Central memory CD8-positive, alpha-beta T cell (primary cell): Measurements from ENCODE around the gene GJA3.
A peak's percentile ranks its signal among the peaks of the same experiment; 100 is the strongest.

Source experiments
- ATAC-seq: fragments of 150-1000 bp; cut with Tn5 transposase; replicated peaks from 2 replicates; pipeline ENCODE4 v1.10.0; 2022; ENCODE audit warnings: mild to moderate bottlenecking, moderate FRiP score, moderate number of reproducible peaks; ENCODE audit not compliant: poor library complexity, severe bottlenecking; ENCODE audit errors: extremely low read depth
- DNase-seq, 2 donors: peaks; one replicate each; pipeline ENCODE4 v3.0.0; 2021; ENCODE audit warnings: low spot score in 2 of 2
- H3K27ac Mint-ChIP-seq: one replicate; pipeline ENCODE4 v1.8.0; 2022; ENCODE audit warnings: low read depth, mild to moderate bottlenecking, moderate library complexity, mixed read lengths
- H3K27me3 Mint-ChIP-seq: one replicate; pipeline ENCODE4 v1.8.0; 2022; ENCODE audit warnings: mixed read lengths
- H3K36me3 Mint-ChIP-seq: one replicate; pipeline ENCODE4 v1.8.0; 2022; ENCODE audit warnings: mild to moderate bottlenecking, moderate library complexity, mixed read lengths; ENCODE audit not compliant: insufficient read depth
- H3K4me1 Mint-ChIP-seq: one replicate; pipeline ENCODE4 v1.8.0; 2022; ENCODE audit warnings: mixed read lengths
- H3K4me3 Mint-ChIP-seq: one replicate; pipeline ENCODE4 v1.8.0; 2022; ENCODE audit warnings: mild to moderate bottlenecking, moderate library complexity, mixed read lengths
- H3K9me3 Mint-ChIP-seq: one replicate; pipeline ENCODE4 v1.8.0; 2022; ENCODE audit warnings: mixed read lengths

The GJA3 gene

DNA sequence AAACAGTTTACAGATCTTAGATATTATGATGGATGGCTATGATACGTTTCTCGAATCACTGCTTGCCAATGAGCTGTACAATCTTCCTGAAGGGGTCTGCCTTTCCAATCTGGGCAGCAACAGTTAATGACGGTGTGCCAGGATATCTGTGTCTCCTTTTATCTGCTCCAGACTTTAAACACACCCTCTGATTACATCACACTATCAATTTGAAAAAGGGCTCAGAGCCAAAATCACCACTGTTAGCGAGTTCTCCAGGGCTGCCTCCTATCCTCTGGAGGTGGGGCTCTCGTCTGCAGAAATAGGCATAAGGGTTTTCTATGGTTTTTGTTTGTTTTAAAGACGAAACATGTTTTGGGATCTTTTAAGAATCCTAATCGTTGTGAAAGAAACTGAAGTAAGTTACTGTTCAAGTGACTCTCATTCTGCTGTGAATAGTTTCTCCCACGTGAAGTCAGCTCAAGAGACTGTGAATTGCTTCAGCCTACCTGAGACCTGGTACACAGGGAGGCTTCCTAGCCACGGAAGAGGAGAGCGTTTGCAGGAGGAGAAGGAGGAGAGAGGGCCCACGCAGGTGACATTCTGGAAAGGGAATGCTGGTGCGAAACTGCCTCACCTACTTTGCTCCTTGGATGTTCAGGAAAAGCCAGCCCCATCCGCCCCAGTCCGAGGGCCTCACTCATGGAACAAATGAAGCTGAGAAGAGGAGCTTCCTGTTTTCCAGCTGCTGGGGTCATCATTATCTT is 15.2 kb upstream of the GJA3 start:
- no peak for ATAC-seq
- Mint-ChIP-seq H3K27ac (no peak overlapping the region), H3K27me3 (peaks cover 99% of the 10 kb centered on the region), H3K9me3 (no peaks in the 10 kb centered on the region), H3K4me1 (no peaks in the 10 kb centered on the region), H3K4me3 (no peak overlapping the region), H3K36me3 (no peaks in the 10 kb centered on the region)
- no peak for DNase-seq

DNA sequence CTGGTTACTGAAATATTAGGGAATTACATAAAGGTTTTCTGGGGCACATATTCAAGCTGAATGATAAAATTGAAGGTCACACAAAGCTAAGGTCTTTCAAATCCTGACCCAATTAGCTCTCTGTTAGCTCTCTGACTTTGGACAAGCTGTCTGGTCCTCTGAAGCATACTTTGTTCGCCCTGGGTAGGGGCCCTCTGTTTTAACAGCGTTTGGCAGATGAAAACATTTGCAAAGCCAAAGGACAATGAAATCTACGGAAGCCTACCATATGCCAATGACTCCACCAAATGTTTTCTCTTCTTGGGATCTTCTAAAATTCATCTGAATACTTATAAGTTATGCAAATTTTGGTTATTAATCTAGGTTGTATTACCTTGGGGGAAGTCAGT is 14.5 kb upstream of the GJA3 start:
- Mint-ChIP-seq H3K27me3 (peaks cover 97% of the 10 kb centered on the region), H3K9me3 (no peaks in the 10 kb centered on the region), H3K36me3 (no peaks in the 10 kb centered on the region), H3K4me3 (no peak overlapping the region), H3K4me1 (no peaks in the 10 kb centered on the region), H3K27ac (no peak overlapping the region)
- ATAC-seq (no peak), DNase-seq (no peak)

DNA sequence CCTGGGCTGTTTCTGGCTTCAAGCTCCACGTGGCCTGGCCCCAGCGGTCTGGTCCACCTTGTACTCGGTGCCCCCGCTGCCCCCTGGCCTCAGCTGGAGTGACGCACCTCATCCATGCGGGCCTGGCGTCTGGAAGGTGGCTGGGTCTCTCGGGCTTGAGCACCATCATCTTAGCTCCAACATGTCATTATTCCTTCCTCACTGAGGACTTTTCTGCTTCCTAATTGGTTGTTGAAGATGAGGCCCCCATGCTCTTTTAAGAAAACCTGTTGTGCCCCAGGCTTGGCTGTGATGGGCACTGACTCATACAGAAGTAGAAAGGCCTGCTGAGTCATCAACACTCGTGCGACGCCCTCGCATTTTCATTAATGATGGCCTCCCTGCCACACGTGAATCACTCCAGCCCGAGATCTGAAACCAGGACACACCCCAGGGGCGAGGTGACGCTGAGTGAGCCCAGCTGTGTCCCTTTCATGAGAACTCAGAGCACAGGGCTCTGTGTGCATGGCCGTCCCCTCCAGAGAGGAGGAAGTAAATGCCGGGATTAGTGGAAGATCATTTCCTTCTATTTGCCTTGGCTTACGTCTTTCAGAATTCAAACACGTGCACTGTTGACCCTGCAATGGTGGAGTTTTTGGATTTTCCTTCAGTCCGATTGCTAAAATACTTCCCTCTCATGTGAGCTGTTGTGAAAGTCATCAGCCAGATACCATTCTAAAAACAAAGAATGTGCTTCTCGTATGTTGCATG is 14.0 kb upstream of the GJA3 start:
- Mint-ChIP-seq H3K4me3 (no peak overlapping the region), H3K27me3 (peaks cover 97% of the 10 kb centered on the region), H3K9me3 (no peaks in the 10 kb centered on the region), H3K27ac (no peak overlapping the region), H3K36me3 (no peaks in the 10 kb centered on the region), H3K4me1 (no peaks in the 10 kb centered on the region)
- ATAC-seq (peak; percentile 73), DNase-seq (no peak)

DNA sequence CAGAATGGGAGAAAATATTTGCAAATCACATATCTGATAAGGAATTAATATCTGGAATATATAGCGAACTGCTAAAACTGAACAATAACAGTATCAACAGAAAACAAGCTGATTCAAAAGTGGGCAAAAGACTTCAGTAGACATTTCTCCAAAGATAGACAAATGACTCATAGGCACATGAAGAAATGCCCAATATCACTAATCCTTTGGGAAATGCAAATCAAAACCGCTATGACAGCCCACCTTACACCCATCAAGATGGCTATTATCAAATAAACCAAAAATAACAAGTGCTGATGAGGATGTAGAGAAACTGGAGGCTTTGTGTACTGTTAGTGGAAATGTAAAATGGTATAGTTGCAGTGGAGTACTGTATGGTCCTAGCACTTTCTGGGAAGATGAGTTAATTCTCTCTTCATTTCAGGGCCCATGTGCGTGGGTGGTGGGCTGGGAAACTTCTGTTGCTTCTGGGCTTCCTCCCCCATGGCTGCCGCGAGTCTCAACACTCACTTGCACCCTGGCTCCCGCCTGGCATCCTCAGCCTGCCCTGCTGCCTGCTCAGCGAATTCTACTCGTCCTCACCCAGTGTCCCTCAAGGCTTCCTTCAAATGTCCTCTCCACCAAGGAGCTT is 12.4 kb upstream of the GJA3 start:
- Mint-ChIP-seq H3K4me1 (no peaks in the 10 kb centered on the region), H3K36me3 (no peaks in the 10 kb centered on the region), H3K27me3 (peaks cover 97% of the 10 kb centered on the region), H3K27ac (no peak overlapping the region), H3K4me3 (no peak overlapping the region), H3K9me3 (no peaks in the 10 kb centered on the region)
- ATAC-seq (no peak), DNase-seq (no peak)

DNA sequence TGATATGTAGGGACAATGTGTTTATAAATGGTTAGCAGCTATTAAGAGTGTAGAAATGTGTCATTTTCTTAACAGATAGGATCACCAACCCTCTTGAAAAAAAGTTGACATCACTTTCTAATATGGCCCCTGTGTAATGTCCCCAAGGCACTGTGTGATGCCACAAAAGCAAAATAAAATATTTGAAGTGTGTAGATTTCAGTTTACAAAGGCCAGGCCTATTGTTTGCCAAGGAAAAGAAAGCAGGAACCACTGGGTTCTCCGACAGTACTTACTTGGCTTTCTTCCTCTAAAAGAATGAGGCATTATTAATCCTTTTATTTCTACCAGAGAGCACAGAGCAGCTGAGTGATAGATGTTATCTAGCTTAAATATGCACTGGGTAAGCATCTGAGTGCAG is 10.5 kb upstream of the GJA3 start:
- no peaks in the 10 kb centered on the region for H3K36me3 Mint-ChIP-seq
- H3K4me3 Mint-ChIP-seq = no peak overlapping the region
- H3K9me3 Mint-ChIP-seq = no peaks in the 10 kb centered on the region
- no peaks in the 10 kb centered on the region for H3K4me1 Mint-ChIP-seq
- ATAC-seq = no peak
- peaks cover 97% of the 10 kb centered on the region for H3K27me3 Mint-ChIP-seq
- DNase-seq = no peak
- H3K27ac Mint-ChIP-seq = no peak overlapping the region

DNA sequence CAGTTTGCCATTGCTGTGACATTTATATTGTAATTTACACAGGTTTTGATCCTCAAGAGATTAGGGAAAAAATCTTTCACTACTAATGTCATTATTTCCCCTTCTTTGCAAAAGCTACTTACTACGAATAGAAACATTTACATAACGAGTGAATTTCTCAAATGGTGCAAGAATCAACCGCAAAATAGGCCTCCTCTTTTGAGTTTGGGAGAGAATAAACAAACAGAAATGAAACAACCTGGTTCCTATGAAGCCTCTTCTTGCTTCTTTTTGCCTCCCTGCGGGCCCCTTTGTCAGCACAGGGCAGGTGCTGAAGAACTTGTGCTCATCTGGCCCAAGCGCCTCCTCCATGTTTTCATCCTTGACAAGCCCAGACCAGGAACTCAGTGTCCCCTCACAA is 10.1 kb upstream of the GJA3 start:
- H3K27me3 Mint-ChIP-seq = peaks cover 97% of the 10 kb centered on the region
- H3K9me3 Mint-ChIP-seq = no peaks in the 10 kb centered on the region
- ATAC-seq (no peak), DNase-seq (no peak)
- H3K4me1 Mint-ChIP-seq = no peaks in the 10 kb centered on the region
- no peaks in the 10 kb centered on the region for H3K36me3 Mint-ChIP-seq
- H3K4me3 Mint-ChIP-seq = no peak overlapping the region
- H3K27ac Mint-ChIP-seq = no peak overlapping the region

DNA sequence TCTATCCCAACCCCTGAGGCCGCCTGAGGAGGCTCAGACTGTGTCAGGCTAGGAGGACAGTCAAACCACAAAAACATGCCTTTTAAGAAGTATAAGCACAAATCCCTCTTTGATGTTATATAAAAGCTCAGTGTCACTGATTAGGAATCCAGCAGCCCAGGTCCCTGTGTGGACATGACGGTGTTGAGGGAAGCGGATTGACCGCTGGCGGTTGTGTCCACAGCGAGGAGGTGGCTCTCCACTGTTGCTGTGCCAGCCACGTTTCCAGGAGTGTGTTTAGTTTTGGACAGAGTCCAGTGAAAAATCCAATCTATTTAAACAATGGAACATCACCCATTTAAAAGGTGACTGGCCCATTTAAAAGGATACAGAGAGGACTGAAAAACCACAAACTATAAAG is 7.5 kb upstream of the GJA3 start:
- H3K4me1 Mint-ChIP-seq = no peaks in the 10 kb centered on the region
- H3K27me3 Mint-ChIP-seq = peaks cover 88% of the 10 kb centered on the region
- H3K4me3 Mint-ChIP-seq = no peak overlapping the region
- H3K9me3 Mint-ChIP-seq = no peaks in the 10 kb centered on the region
- ATAC-seq (no peak), DNase-seq (no peak)
- H3K36me3 Mint-ChIP-seq = no peaks in the 10 kb centered on the region
- H3K27ac Mint-ChIP-seq = no peak overlapping the region

DNA sequence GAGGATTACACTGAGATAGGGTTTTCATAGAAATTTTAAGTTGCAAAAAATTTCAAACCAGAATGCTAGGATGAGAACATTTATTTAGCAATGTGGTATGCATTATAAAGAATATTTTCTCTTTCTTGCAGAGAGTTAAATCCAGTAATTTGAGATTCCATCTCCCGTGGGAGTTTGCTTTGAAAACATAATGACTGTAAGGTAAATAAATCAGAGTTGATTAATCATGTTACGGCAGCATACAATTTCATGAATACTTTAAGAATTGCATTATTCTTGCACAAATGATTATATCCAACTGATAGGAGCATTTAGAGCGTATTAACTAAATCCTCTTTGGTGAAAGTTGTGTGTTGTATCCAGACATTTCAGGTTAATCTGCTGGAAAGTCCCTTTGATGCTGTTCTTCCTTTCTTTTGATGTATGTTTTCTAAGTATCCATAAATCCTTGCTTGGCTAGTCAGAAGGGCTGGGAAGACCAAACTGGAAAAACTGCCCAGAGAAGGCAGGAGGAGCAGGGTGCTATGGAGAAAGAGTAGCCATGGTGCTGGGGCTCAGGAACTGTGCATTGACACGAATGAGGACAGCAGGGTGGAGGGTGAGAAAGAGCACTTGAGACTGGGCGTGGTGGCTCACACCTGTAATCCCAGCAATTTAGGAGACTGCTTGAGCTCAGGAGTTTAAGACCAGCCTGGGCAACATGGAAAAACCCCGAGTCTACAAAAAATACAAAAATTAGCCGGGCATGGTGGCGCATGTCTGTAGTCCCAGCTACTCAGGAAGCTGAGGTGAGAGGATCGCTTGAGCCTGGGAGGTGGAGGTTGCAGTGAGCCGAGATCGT is 4.8 kb upstream of the GJA3 start:
- no peak for DNase-seq
- no peak for ATAC-seq
- H3K4me3 Mint-ChIP-seq = no peak overlapping the region
- no peaks in the 10 kb centered on the region for H3K4me1 Mint-ChIP-seq
- no peak overlapping the region for H3K27ac Mint-ChIP-seq
- H3K9me3 Mint-ChIP-seq = no peaks in the 10 kb centered on the region
- peaks cover 81% of the 10 kb centered on the region for H3K27me3 Mint-ChIP-seq
- no peaks in the 10 kb centered on the region for H3K36me3 Mint-ChIP-seq

DNA sequence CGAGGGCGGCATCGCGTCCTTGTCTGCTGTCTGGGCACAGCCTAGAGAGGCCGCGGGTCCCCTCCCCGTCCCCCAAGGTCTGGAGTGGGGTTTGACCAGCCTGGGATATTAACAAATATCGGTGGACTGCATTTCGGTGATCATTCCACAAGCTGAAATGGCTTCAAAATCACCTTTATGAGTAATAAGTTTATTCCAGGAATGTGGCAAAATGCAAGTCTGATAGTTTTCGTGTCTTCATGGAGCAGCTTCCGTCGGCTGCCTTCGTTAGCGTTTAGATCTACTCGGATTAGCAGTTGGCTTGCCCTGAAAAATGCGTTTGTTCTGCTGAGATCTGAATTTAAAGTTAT is 1.1 kb upstream of the GJA3 start:
- no peak for DNase-seq
- H3K4me1 Mint-ChIP-seq = peaks cover 8% of the 10 kb centered on the region
- H3K27ac Mint-ChIP-seq = no peak overlapping the region
- no peaks in the 10 kb centered on the region for H3K36me3 Mint-ChIP-seq
- H3K4me3 Mint-ChIP-seq = peak overlapping the region; percentile 76
- no peaks in the 10 kb centered on the region for H3K9me3 Mint-ChIP-seq
- peaks cover 69% of the 10 kb centered on the region for H3K27me3 Mint-ChIP-seq
- ATAC-seq = no peak

DNA sequence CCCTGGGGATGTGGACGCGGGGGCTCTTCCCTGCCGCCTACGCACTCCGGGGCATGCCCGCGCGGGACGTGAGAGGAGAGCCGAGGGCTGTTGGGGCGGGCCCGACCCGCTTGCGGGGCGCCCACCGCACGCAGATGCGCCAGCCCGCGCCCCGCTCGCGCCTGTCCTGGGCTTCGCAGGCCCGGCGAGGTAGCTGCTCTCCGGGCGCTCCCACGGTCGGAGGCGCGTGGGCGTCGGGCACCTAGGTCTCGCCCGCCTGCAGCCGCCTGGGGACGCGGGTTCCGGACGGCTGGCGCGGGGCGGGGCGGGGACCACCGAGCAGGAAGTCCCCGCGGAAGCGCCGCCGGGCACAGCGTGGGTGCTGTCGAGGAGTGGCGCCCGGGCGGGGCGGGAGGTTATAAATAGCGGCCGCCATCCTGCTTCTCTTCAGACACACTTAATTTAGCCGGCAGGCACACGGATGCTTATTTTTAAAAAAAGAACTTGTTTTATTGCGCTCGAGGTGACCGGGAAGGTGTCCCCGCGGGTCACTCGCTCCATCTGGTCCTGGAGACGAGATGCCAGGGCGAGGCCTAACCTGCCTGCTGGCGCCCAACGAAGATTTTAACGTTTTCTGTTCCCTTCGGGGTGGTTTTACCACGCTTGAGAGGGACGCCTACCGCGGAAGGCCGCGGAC is 561 bp upstream of the GJA3 start:
- Mint-ChIP-seq H3K27ac (no peak overlapping the region), H3K36me3 (no peaks in the 10 kb centered on the region), H3K4me1 (peaks cover 8% of the 10 kb centered on the region), H3K27me3 (peaks cover 66% of the 10 kb centered on the region), H3K9me3 (no peaks in the 10 kb centered on the region), H3K4me3 (peak overlapping the region; percentile 76)
- ATAC-seq = peak; percentile 67
- DNase-seq = peak in 1 of 2 donors; percentile 16

DNA sequence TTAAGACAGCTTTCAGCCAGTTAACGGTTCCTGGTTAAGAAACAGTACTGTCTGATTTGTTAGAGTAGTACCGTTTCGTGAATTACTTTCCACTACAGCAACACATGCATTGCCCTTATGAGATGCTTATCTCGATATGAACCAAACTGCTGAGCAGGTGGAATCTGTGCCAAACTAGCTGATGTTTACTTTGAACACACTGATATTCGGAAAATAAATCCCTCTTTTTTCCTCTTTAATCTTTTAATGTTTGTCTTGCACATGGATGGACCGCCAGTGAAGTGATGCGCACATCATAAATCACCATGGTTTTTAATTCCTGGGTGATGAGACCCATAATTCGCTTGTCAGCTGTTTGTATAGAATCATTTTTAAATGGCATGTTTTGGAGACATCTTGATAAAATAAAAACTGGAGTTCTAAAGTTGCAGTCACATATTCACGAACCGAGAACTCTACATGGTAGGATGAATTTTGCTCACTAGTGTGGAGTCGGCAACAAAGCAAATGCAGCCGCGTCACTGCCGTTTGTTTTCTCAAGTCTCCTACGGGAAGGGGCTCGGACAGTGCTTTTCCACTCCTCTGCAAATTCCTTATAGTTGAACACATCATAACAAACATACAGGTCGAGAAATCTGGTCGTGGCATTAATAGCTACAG is 1.1 kb downstream of the GJA3 start:
- Mint-ChIP-seq H3K36me3 (no peaks in the 10 kb centered on the region), H3K27ac (no peak overlapping the region), H3K4me3 (peak overlapping the region; percentile 76), H3K27me3 (peaks cover 58% of the 10 kb centered on the region), H3K9me3 (no peaks in the 10 kb centered on the region), H3K4me1 (peaks cover 8% of the 10 kb centered on the region)
- no peak for ATAC-seq
- DNase-seq = no peak
